Measurements from ENCODE around the gene M1AP.

GRCh38 chr2:74515271-74515980 is 132.7 kb downstream of the M1AP start:
- TF ChIP-seq POLR2A (IDR thresholded peaks at IDR 0.05; ENCODE audit: low read length) = no peak
- TF ChIP-seq GATA1 (IDR thresholded peaks at IDR 0.05; ENCODE audit: low read depth, low read length) = no peak
